T-helper 2 cell (primary cell): ENCODE results near the gene CHTOP.
"Not testable (repeated sequence)": the region's sequence is repeated elsewhere in the genome, so short reads cannot be mapped to it uniquely, and the experiment has no call there.

Experiments used
- DNase-seq, 5 experiments: peaks; one replicate each; pipeline versions ENCODE4 v3.0.0 to v3.0.0-alpha.2; 2012 to 2022

The CHTOP gene

GRCh38 chr1:153635872-153636271 lies 2.0 kb downstream of the CHTOP start:
- DNase-seq: no peak

GRCh38 chr1:153636312-153636711 lies 2.4 kb downstream of the CHTOP start:
- DNase-seq: no peak

- DNase-seq: no peak
These were observed 4.4 kb downstream of the CHTOP start for GRCh38 chr1:153638261-153638660.

- no peak for DNase-seq
These were observed 5.4 kb downstream of the CHTOP start for GRCh38 chr1:153639280-153639679.

GRCh38 chr1:153640213-153640612 lies 6.3 kb downstream of the CHTOP start:
- not testable (repeated sequence) for DNase-seq

- no peak for DNase-seq
These were observed 7.0 kb downstream of the CHTOP start for GRCh38 chr1:153640861-153641260.

GRCh38 chr1:153642161-153642560 lies 8.3 kb downstream of the CHTOP start:
- DNase-seq: no peak

GRCh38 chr1:153643100-153643499 lies 9.2 kb downstream of the CHTOP start:
- no peak for DNase-seq

GRCh38 chr1:153643816-153644215 lies 9.9 kb downstream of the CHTOP start:
- DNase-seq: no peak

GRCh38 chr1:153646672-153647345 lies 12.9 kb downstream of the CHTOP start:
- DNase-seq: no peak

- no peak for DNase-seq
These were observed 13.5 kb downstream of the CHTOP start for GRCh38 chr1:153647346-153647714.

- DNase-seq: no peak
These were observed 14.3 kb downstream of the CHTOP start for GRCh38 chr1:153648000-153648643.

GRCh38 chr1:153649137-153649862 lies 15.4 kb downstream of the CHTOP start:
- no peak for DNase-seq

- DNase-seq: no peak
These were observed 16.0 kb downstream of the CHTOP start for GRCh38 chr1:153649863-153650235.

- no peak for DNase-seq
These were observed 17.9 kb downstream of the CHTOP start for GRCh38 chr1:153651771-153652170.

GRCh38 chr1:153652805-153653500 lies 19.1 kb downstream of the CHTOP start:
- DNase-seq: no peak

GRCh38 chr1:153655333-153655732 lies 21.5 kb downstream of the CHTOP start:
- no peak for DNase-seq

- peak; percentile 74 to 94 (median 83) for DNase-seq
These were observed 24.7 kb downstream of the CHTOP start, which contains the start of gene SNAPIN for GRCh38 chr1:153658400-153659174. TSS of gene SNAPIN (plus strand) at chr1:153658703. CDS start at chr1:153658744, 41 bp downstream.

GRCh38 chr1:153659175-153659534 lies 25.3 kb downstream of the CHTOP start:
- no peak for DNase-seq

GRCh38 chr1:153659656-153660055 lies 25.8 kb downstream of the CHTOP start:
- DNase-seq: no peak

GRCh38 chr1:153661111-153661708 lies 27.3 kb downstream of the CHTOP start:
- no peak for DNase-seq

- no peak for DNase-seq
These were observed 28.4 kb downstream of the CHTOP start for GRCh38 chr1:153662269-153662668.
